H9 (cell line): ENCODE data around the gene CDKAL1. TPM values are rescaled to one million over a fixed set of nuclear protein-coding genes. Genes with fewer than 3 reads are reported as not detected.

Source experiments
- DNase-seq: peaks from one replicate; pipeline ENCODE4 v3.0.0-alpha.2; 2017
- H2AFZ ChIP-seq: one replicate; pipeline ENCODE4 v1.6.1; 2013; ENCODE audit warnings: mild to moderate bottlenecking, low read length, control low read depth, moderate library complexity
- H2AK5ac ChIP-seq: 2 replicates; pipeline ENCODE4 v1.6.1; 2013; ENCODE audit warnings: low read length, control low read depth, mixed read lengths; ENCODE audit not compliant: insufficient read length
- H2BK120ac ChIP-seq: one replicate; pipeline ENCODE4 v1.6.1; 2013; ENCODE audit warnings: low read depth, mild to moderate bottlenecking, low read length, control low read depth, inconsistent platforms; ENCODE audit not compliant: poor library complexity, severe bottlenecking
- H2BK12ac ChIP-seq: 2 replicates; pipeline ENCODE4 v1.6.1; 2013; ENCODE audit warnings: low read length, control low read depth, mixed read lengths, low read depth; ENCODE audit not compliant: insufficient read length
- H2BK15ac ChIP-seq: 2 replicates; pipeline ENCODE4 v1.6.1; 2013; ENCODE audit warnings: low read depth, low read length, control low read depth
- H2BK20ac ChIP-seq: one replicate; pipeline ENCODE4 v1.6.1; 2013; ENCODE audit warnings: low read depth, mild to moderate bottlenecking, low read length, control low read depth, inconsistent platforms; ENCODE audit not compliant: poor library complexity, severe bottlenecking
- H2BK5ac ChIP-seq: 2 replicates; pipeline ENCODE4 v1.6.1; 2013; ENCODE audit warnings: low read length, control low read depth, mixed read lengths; ENCODE audit not compliant: insufficient read length
- H3K14ac ChIP-seq: 2 replicates; pipeline ENCODE4 v1.6.1; 2013; ENCODE audit warnings: low read length, control low read depth; ENCODE audit not compliant: insufficient read depth
- H3K18ac ChIP-seq: 2 replicates; pipeline ENCODE4 v1.6.1; 2013; ENCODE audit warnings: low read depth, mild to moderate bottlenecking, mixed read lengths, low read length, control low read depth; ENCODE audit not compliant: insufficient read length
- H3K23ac ChIP-seq: 2 replicates; pipeline ENCODE4 v1.6.1; 2013; ENCODE audit warnings: low read length, control low read depth, mixed read lengths, low read depth; ENCODE audit not compliant: insufficient read length
- H3K23me2 ChIP-seq: 2 replicates; pipeline ENCODE4 v1.6.1; 2013; ENCODE audit warnings: low read depth, mild to moderate bottlenecking, mixed read lengths, low read length, control low read depth; ENCODE audit not compliant: insufficient read length, poor library complexity, severe bottlenecking
- H3K27ac ChIP-seq: 2 replicates; pipeline ENCODE4 v1.5.1; 2013; ENCODE audit warnings: low read length, control low read depth, mixed read lengths, low read depth; ENCODE audit not compliant: insufficient read length
- H3K27me3 ChIP-seq: 2 replicates; pipeline ENCODE4 v1.6.1; 2013; ENCODE audit warnings: low read length, control low read depth, inconsistent platforms; ENCODE audit not compliant: insufficient read depth
- H3K4ac ChIP-seq: 2 replicates; pipeline ENCODE4 v1.6.1; 2013; ENCODE audit warnings: low read depth, mild to moderate bottlenecking, control low read depth, inconsistent platforms, low read length, moderate library complexity
- H3K4me1 ChIP-seq: 2 replicates; pipeline ENCODE4 v1.6.1; 2013; ENCODE audit warnings: low read length, control low read depth, inconsistent platforms; ENCODE audit not compliant: insufficient read depth
- H3K4me2 ChIP-seq: 2 replicates; pipeline ENCODE4 v1.6.1; 2013; ENCODE audit warnings: low read length, control low read depth, mixed read lengths; ENCODE audit not compliant: insufficient read length, insufficient read depth
- H3K56ac ChIP-seq: 2 replicates; pipeline ENCODE4 v1.6.1; 2013; ENCODE audit warnings: low read depth, mild to moderate bottlenecking, mixed read lengths, low read length, control low read depth; ENCODE audit not compliant: insufficient read length
- H3K79me1 ChIP-seq: 2 replicates; pipeline ENCODE4 v1.6.1; 2013; ENCODE audit warnings: low read depth, mild to moderate bottlenecking, moderate library complexity, low read length, control low read depth, inconsistent platforms; ENCODE audit not compliant: insufficient read depth, poor library complexity, severe bottlenecking
- H3K79me2 ChIP-seq: 2 replicates; pipeline ENCODE4 v1.6.1; 2013; ENCODE audit warnings: low read length, control low read depth, inconsistent platforms; ENCODE audit not compliant: insufficient read depth
- H3K9ac ChIP-seq: 2 replicates; pipeline ENCODE4 v1.6.1; 2013; ENCODE audit warnings: low read length, control low read depth, mixed read lengths; ENCODE audit not compliant: insufficient read length; ENCODE audit errors: extremely low read depth
- H3K9me3 ChIP-seq: one replicate; pipeline ENCODE4 v1.6.1; 2013; ENCODE audit warnings: low read depth, low read length, inconsistent platforms; ENCODE audit not compliant: control insufficient read depth
- H3T11ph ChIP-seq: one replicate; pipeline ENCODE4 v1.6.1; 2013; ENCODE audit warnings: mild to moderate bottlenecking, low read length, control low read depth, inconsistent platforms
- H4K20me1 ChIP-seq: one replicate; pipeline ENCODE4 v1.6.1; 2013; ENCODE audit not compliant: control insufficient read depth, insufficient read length, insufficient read depth
- H4K5ac ChIP-seq: 2 replicates; pipeline ENCODE4 v1.6.1; 2013; ENCODE audit warnings: low read depth, mild to moderate bottlenecking, mixed read lengths, low read length, control low read depth; ENCODE audit not compliant: insufficient read length
- H4K8ac ChIP-seq: replicated peaks from 2 replicates; pipeline ENCODE4 v1.6.1; 2013; ENCODE audit warnings: low read length, control low read depth, mixed read lengths, low read depth; ENCODE audit not compliant: insufficient read length
- H4K91ac ChIP-seq: 2 replicates; pipeline ENCODE4 v1.6.1; 2013; ENCODE audit warnings: low read depth, mild to moderate bottlenecking, moderate library complexity, mixed read lengths, low read length, control low read depth; ENCODE audit not compliant: insufficient read length
- H3K27ac Mint-ChIP-seq, 3 experiments: 2 replicates in 2 of 3; 3 replicates in 1 of 3; pipeline ENCODE4 v1.8.0; 2020 to 2021; ENCODE audit warnings: mixed read lengths in 3 of 3, mild to moderate bottlenecking in 1 of 3, moderate library complexity in 1 of 3
- H3K27me3 Mint-ChIP-seq: 2 replicates; pipeline ENCODE4 v1.8.0; 2021; ENCODE audit warnings: low read depth, mild to moderate bottlenecking, moderate library complexity, mixed read lengths
- H3K36me3 Mint-ChIP-seq, 3 experiments: 2 replicates in 2 of 3; 3 replicates in 1 of 3; pipeline ENCODE4 v1.8.0; 2020 to 2021; ENCODE audit warnings: low read depth in 3 of 3, mixed read lengths in 3 of 3; ENCODE audit not compliant: insufficient read depth in 1 of 3
- H3K4me1 Mint-ChIP-seq, 2 experiments: 2 replicates each; pipeline ENCODE4 v1.8.0; 2020; ENCODE audit warnings: mixed read lengths in 2 of 2
- H3K4me3 Mint-ChIP-seq, 2 experiments: 2 replicates in 1 of 2; 3 replicates in 1 of 2; pipeline ENCODE4 v1.8.0; 2020 to 2021; ENCODE audit warnings: mild to moderate bottlenecking in 2 of 2, mixed read lengths in 2 of 2, moderate library complexity in 1 of 2
- H3K9me3 Mint-ChIP-seq, 2 experiments: 2 replicates in 1 of 2; 3 replicates in 1 of 2; pipeline ENCODE4 v1.8.0; 2020; ENCODE audit warnings: mild to moderate bottlenecking in 2 of 2, mixed read lengths in 2 of 2, moderate library complexity in 1 of 2
- CTCF ChIP-seq: fragments of 200-600 bp; sonication (generic); conservative IDR thresholded peaks from 3 replicates; pipeline ENCODE4 v1.8.0; 2021; ENCODE audit warnings: antibody characterized with exemption, mild to moderate bottlenecking
- WGBS: extraction: QIAGEN DNeasy Blood & Tissue Kit; methylation state at CpG from one replicate; pipeline ENCODE4 v1.1.7; 2013; ENCODE audit warnings: missing lambda C conversion rate, low lambda C conversion rate, mixed read lengths; ENCODE audit not compliant: insufficient read length; ENCODE audit errors: extremely low coverage; 5-methylcytosine and 5-hydroxymethylcytosine counted together
- total RNA-seq: library from RNA; stranded (reverse); gene quantifications from 2 replicates; pipeline ENCODE4 v1.2.1, GENCODE V29; 2021

Gene CDKAL1
- total RNA-seq, 1 experiment from 2014 or later = 23.0 TPM

GRCh38 chr6:21098744-21099143, 564.5 kb downstream of the CDKAL1 start:
- Histone ChIP-seq H2BK15ac (no peak overlapping the region), H4K20me1 (no peaks in the 10 kb centered on the region), H3K56ac (no peak overlapping the region), H3T11ph (no peak overlapping the region), H2BK5ac (no peak overlapping the region), H3K4ac (no peak overlapping the region), H4K5ac (no peak overlapping the region), H3K23ac (no peak overlapping the region), H2BK20ac (no peak overlapping the region), H3K27me3 (no peaks in the 10 kb centered on the region), H3K79me2 (no peaks in the 10 kb centered on the region), H3K4me2 (no peak overlapping the region), H4K8ac (no peak overlapping the region), H3K27ac (no peak overlapping the region), H3K9me3 (no peaks in the 10 kb centered on the region), H3K79me1 (no peaks in the 10 kb centered on the region), H2BK120ac (no peak overlapping the region), H3K23me2 (no peaks in the 10 kb centered on the region), H3K9ac (no peak overlapping the region), H3K4me1 (peaks cover 11% of the 10 kb centered on the region; the same call in 1 of the 2 replicates), H3K14ac (no peak overlapping the region), H2BK12ac (no peak overlapping the region), H3K18ac (no peak overlapping the region), H2AK5ac (no peak overlapping the region), H4K91ac (no peak overlapping the region), H2AFZ (no peak overlapping the region)
- H3K4me1 Mint-ChIP-seq = peaks cover 34 to 37% of the 10 kb centered on the region in 2 experiments
- WGBS = no CpG with 5 or more reads among the region's 1 CpG
- no peak for DNase-seq
- no peaks in the 10 kb centered on the region for H3K36me3 Mint-ChIP-seq
- H3K27me3 Mint-ChIP-seq = no peaks in the 10 kb centered on the region
- H3K27ac Mint-ChIP-seq = peak overlapping the region in 2 of 3 experiments; percentile 31 to 69; a peak in 4 of 7 replicates
- no peak for TF ChIP-seq CTCF
- no peaks in the 10 kb centered on the region for H3K9me3 Mint-ChIP-seq
- H3K4me3 Mint-ChIP-seq = no peak overlapping the region
